NCI-H69 (cell line): Measurements from ENCODE around the gene NSMF.
"Not testable (repeated sequence)": the region's sequence is repeated elsewhere in the genome, so short reads cannot be mapped to it uniquely, and the experiment has no call there.

ENCODE experiments used
- DNase-seq: peaks from one replicate; lab custom pipeline; 2025; lab: John Stamatoyannopoulos, UW

Gene NSMF

DNA sequence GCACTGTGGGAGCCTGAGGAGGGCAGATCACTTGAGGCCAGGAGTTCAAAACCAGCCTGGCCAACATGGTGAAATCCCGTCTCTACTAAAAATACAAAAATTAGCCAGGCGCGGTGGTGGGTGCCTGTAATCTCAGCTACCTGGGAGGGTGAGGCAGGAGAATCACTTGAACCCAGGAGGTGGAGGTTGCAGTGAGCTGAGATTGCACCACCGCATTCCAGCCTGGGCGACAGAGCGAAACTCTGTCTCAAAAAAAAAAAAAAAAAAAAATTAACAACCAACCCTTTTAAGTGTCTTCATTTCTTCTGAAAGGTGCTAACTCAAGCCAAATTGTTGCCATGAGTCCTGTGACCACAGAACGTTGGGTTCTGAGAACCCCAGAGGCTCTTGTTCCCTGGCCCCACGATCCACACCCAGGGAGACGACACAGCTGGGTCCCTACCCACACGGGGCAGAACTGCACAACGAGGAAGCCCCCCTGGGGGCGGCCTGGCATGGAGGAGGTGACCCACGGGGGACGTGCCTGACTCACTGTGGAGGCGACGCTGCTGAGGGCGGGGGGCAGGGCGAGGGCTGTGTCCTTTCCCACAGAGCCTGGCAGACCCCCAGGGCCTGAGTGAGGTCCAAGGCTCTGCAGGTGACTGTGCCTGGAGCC lies 48.8 kb downstream of the NSMF start:
- not testable (repeated sequence) for DNase-seq

- DNase-seq, result no peak
Observed at GRCh38 chr9:137409515-137409914, 49.6 kb downstream of the NSMF start.

DNA sequence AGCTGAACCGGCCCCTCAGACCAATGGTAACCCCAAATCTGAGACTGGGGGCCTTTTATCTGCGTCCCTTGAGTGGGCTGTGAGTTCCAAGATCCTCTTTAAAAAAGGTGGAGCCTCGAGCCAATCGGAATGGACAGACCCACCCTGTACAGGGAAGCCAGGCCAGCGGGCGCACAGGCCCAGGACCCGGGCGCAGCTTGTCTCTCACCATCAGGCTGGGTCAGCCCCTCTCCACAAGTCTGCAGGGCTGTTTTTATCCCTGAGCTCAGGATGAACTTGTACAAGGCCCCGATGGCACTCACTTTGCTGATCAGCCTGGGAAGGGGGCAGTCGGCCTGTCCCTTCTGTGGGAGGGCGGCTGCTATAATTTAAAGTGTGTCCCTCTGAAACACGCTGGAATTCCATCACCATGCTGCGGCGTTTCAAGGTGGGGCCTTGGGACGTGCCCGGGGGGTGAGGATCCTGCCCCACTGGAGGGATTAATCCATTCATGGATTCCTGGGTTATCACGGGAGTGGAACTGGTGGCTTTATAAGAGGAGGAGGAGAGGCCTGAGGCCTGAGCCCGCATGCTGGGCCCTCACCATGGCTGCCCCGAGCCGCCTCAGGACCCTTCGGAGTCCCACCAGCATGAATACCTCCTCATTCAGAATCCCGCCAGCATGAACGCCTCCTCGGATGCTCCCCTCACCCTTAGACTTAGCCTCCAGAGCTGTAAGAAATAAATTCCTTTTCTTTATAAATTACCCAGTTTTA lies 50.3 kb downstream of the NSMF start:
- DNase-seq, result no peak

DNA sequence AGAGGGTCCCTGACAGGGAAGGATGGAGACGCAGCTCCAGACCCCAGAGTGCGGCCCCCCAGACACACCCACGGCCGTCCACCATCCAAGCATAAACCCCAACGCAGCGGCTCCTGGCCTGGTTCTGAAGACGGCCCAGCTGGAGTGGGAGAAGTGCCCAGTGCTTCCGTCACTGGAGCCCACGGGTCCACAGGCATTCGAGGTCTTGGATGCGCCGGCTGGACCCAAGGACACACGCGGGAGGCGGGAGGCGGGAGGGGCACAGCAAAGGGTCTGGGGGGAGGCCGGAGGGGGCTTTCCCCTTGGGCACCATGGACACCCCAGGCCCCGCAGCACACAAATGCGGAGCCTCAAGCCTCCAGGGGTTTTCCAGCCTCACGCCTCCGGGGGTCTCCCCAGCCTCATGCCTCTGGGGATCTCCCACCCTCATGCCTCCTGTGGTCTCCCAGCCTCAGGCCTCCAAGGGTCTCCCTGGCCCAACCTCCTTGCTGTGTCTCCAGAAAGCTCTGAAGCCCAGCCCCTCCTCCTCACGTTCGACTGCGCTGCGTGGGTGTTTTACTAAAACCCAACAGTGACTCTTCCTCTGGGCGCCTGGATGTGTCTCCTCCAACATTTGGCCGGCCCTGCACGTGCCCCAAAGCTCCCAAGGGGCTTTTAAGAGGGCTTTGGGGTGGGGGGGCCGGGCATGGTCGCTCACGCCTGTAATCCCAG lies 51.4 kb downstream of the NSMF start:
- DNase-seq, result no peak

DNA sequence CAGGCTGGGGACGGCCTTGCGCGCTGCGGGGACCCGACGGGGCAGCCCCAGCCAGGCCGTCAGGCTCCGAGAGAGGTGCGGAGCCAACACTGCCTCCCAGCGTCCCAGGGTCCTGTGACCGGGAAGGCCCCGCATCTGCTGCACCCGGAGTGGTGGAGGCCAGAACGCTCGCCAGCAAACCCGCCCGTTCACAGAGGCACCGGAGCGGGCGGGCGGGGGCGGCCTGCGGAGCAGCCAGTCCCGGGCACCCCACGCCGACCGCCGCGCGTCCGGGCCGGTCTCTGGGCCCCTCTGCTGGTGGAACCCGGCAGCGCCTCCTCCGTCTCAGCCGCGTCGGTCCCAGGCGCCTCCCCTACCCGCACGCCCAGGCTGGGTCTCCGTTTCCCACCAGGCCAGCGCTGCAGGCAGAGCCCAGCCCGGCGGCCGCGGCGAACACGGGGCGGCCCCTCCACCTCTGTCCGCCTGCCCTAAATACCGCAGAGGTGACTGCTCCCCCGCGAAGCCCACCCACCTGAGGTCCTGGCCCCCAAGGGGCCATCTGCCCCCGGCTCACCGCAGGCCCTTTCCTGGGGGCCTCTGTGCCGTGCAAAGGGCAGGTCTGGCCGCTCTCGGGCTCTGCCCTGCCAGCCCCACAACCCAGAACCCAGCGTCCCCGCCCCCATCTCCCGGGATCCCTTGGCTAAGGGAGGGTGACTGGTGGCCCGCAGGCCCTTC lies 52.1 kb downstream of the NSMF start:
- peak; percentile 75 for DNase-seq

DNA sequence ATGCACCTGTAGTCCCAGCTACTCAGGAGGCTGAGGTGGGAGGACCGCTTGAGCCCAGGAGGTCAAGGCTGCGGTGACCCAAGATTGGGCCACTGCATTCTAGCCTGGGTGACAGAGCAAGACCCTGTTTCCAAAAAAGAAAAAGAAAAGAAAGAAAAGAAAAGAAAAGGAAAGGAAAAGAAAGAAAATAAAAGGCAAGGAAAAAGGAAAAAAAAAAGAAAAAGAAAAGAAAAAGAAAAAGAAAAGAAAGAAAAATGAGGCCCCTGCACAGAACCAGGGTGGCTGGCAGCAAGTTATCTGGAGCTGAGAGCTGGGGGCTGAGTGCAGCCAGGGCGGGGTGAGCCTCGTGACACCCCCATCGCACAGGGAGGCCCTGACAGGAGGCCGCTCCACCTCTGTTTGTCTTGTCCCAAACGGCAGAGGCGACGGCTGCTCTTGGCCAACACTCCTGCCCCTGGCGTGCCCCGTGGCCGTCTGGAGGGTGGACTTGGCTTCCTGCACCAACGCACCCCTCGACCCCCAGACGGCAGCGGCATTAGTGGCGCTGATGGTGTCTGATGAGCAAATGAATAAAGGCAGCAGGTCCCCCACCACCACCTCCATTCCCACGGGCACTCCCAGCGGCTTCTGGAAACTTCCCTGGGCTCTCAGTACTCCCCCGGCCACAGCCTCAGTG lies 52.9 kb downstream of the NSMF start:
- no peak for DNase-seq

DNA sequence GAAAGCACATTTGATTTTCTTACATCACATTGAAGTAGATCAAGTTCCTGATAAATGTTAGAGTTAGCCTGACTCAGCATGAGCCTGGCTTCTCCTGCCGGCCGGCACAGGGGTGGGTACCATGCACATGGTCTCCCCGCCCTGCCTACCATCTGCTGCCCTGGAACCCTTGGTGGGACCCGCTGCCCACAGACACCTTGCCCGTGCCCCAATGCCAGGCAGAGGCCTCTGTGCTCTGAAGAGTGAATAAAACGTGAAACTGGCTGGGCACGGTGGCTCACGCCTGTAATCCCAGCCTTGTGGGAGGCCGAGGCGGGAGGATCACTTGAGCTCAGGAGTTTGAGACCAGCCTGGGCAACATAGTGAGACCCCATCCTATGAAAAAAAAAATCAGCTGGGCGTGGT lies 53.5 kb downstream of the NSMF start:
- DNase-seq, result no peak

GRCh38 chr9:137404961-137405567 lies 54.1 kb downstream of the NSMF start:
- no peak for DNase-seq

DNA sequence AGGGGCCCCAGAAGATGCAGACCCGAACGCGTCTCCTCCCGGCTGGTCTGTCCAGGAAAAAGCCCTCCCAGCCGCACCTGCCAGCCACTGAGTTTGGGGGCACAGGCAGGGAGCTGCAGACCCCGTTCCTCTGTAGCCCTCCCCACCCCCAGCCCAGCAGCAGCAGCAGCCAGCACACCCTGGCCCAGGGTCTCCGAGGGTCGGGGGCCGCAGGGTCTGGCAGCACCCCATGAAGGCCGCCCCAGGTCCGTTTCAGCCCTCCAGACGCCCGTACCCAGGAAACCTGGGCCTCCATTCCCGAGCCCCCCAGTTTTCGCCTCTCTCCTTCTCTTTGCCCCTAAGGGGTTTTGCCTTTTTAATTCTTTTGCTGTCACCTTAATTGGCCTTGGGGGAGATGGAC lies 55.9 kb downstream of the NSMF start:
- DNase-seq, result no peak

DNA sequence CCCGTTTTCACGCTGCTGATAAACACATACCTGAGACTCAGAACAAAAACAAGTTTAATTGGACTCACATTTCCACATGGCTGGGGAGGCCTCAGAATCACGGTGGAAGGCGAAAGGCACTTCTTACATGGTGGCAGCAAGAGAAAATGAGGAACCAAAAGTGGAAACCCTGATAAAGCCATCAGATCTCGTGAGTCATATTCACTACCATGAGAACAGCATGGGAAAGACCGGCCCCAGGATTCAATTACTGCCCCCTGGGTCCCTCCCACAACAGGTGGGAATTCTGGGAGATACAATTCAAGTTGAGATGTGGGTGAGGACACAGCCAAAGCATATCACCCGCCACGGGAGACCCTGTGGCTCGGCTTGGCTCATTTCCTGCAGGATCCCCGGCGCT lies 56.4 kb downstream of the NSMF start:
- no peak for DNase-seq

DNA sequence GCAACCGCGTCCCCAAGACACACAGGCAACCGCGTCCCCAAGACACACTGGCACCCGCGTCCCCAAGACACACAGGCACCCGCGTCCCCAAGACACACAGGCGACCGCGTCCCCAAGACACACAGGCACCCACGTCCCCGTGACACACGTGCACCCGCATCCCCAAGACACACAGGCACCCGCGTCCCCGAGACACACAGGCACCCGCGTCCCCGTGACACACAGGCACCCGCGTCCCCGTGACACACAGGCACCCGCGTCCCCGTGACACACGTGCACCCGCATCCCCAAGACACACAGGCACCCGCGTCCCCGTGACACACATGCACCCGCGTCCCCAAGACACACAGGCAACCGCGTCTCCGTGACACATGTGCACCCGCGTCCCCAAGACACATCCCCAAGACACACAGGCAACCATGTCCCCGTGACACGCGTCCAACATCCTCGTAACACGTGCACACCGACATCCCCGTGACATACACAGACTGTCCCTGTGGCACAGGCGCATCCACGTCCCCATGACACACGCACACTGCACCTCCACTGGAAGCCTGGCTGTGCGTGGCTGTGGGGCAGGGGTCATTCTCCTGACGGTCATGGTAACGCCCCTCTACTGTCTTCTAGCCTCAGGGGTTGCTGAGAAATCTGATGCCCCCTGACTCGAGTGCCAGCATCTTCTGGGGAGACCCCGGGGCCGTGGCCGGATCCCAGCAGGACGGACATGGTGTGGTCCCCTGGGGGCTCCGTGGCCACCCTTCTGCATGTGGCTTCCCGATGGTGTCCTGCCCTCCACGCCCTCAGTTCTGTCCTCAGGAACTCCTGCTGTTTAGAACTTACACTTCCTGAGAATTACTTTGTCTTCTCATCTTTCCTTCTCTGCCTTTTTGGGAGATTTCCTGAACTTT lies 60.3 kb downstream of the NSMF start:
- DNase-seq, result no peak

DNA sequence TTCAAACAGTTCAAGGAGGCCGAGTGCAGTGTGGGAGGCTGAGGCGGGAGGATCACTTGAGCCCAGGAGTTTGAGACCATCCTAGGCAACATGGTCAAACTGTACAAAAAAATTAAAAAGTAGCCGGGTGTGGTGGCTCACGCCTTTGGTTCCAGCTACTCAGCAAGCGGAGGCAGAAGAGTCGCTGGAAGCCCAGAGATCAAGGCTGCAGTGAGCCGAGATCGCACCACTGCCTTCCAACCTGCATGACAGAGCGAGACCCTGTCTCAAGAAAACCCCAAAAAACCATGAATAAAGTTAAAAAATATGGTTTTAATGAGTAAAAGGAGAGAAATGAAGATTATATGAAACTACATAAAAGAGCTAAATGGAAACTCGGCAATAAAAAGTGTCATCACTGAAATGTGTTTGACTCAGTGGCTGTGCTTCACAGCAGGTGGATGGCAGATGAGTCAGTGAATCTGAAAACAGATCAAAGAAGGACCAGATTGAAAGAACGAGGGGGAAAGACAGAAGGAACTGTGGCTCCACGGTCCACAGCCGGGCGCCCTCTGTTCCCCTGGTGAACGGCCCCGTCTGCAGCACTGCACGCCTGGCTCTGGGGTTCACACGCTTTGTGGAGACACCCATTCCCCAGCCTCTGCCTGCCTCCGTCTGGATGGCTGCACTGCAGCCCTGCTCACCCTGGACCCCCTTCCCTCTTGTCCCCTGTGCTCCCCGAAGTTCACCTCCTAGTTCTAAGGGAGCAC lies 61.3 kb downstream of the NSMF start:
- no peak for DNase-seq
